Fibroblast of lung (primary cell): ENCODE measurements around the gene MAST3. TPM values are rescaled to one million over a fixed set of nuclear protein-coding genes. Genes with fewer than 3 reads are reported as not detected.

Source experiments
- DNase-seq, 2 donors: peaks; one replicate each; pipeline versions ENCODE4 v3.0.0 to v3.0.0-alpha.2; 2010; ENCODE audit warnings: low read depth in 2 of 2
- H2AFZ ChIP-seq: 2 replicates; pipeline ENCODE4 v1.5.1; 2012; ENCODE audit warnings: low read length, control low read depth, inconsistent platforms
- H3K27ac ChIP-seq: 2 replicates; pipeline ENCODE4 v1.5.1; 2011; ENCODE audit warnings: low read length, control low read depth; ENCODE audit not compliant: insufficient read depth
- H3K27me3 ChIP-seq: 2 replicates; pipeline ENCODE4 v1.5.1; 2011; ENCODE audit warnings: mild to moderate bottlenecking, low read length; ENCODE audit not compliant: control insufficient read depth, insufficient read depth
- H3K36me3 ChIP-seq: 2 replicates; pipeline ENCODE4 v1.5.1; 2011; ENCODE audit warnings: low read length; ENCODE audit not compliant: control insufficient read depth, insufficient read depth
- H3K4me1 ChIP-seq: 2 replicates; pipeline ENCODE4 v1.5.1; 2011; ENCODE audit warnings: low read length; ENCODE audit not compliant: control insufficient read depth, insufficient read depth; ENCODE audit errors: extremely low read depth
- H3K4me2 ChIP-seq: 2 replicates; pipeline ENCODE4 v1.5.1; 2011; ENCODE audit warnings: low read length, control low read depth; ENCODE audit not compliant: insufficient read depth; ENCODE audit errors: extremely low read depth
- H3K4me3 ChIP-seq, 4 experiments: fragments of 200-600 bp in 1 of 4; sonication (generic) in 1 of 4; replicated peaks in 1 of 4; 2 replicates each; pipeline ENCODE4 v1.5.1; 2011 to 2016; ENCODE audit warnings: low read length in 4 of 4, low read depth in 3 of 4, mild to moderate bottlenecking in 3 of 4, control low read depth in 2 of 4, inconsistent platforms in 1 of 4, mixed read lengths in 1 of 4; ENCODE audit not compliant: insufficient read depth in 1 of 4; ENCODE audit errors: control extremely low read depth in 1 of 4
- H3K79me2 ChIP-seq: 2 replicates; pipeline ENCODE4 v1.5.1; 2012; ENCODE audit warnings: mild to moderate bottlenecking, low read length, inconsistent platforms; ENCODE audit not compliant: control insufficient read depth, insufficient read depth
- H3K9ac ChIP-seq: 2 replicates; pipeline ENCODE4 v1.5.1; 2011; ENCODE audit warnings: mild to moderate bottlenecking, low read length, control low read depth; ENCODE audit not compliant: insufficient read depth
- H3K9me3 ChIP-seq: 2 replicates; pipeline ENCODE4 v1.5.1; 2012; ENCODE audit warnings: low read depth, low read length; ENCODE audit not compliant: control insufficient read depth, insufficient read depth
- H4K20me1 ChIP-seq: 2 replicates; pipeline ENCODE4 v1.5.1; 2011; ENCODE audit warnings: low read length; ENCODE audit not compliant: control insufficient read depth, insufficient read depth; ENCODE audit errors: extremely low read depth
- EZH2 ChIP-seq: IDR thresholded peaks from 2 replicates; pipeline ENCODE4 v1.5.1; 2012; ENCODE audit warnings: low read length, control low read depth, mild to moderate bottlenecking; ENCODE audit errors: missing control alignments
- polyA plus RNA-seq, 2 donors: library from polyadenylated mRNA; depleted of rRNA in 1 of 2; stranded (reverse) in 1 of 2; unstranded in 1 of 2; fragments of >200 nt; gene quantifications; 2 replicates each; pipeline ENCODE4 v1.2.1, GENCODE V29; 2011 to 2012; ENCODE audit warnings: missing spikeins in 1 of 2
- total RNA-seq: library from RNA; depleted of rRNA; stranded (reverse); fragments of >200 nt; gene quantifications from 2 replicates; pipeline ENCODE4 v1.2.1, GENCODE V29; 2014
- TF ChIP-seq, protein P1 (sequence below), 2 donors: IDR thresholded peaks in 1 of 2; conservative IDR thresholded peaks in 1 of 2; 1 replicate in 1 of 2; 2 replicates in 1 of 2; pipeline ENCODE4 v1.5.1; 2011 to 2012; ENCODE audit warnings: low read length in 2 of 2, control low read depth in 1 of 2, inconsistent platforms in 1 of 2, low read depth in 1 of 2, mild to moderate bottlenecking in 1 of 2

MAST3 gene
- total and polyA plus RNA-seq, 2 donors (not counting 1 experiment from before 2014, with no cell fraction given): 2.0 to 4.1 TPM

GRCh38 chr19:18053576-18054219 lies 43.9 kb upstream of the MAST3 start:
- Histone ChIP-seq H3K36me3 (no peaks in the 10 kb centered on the region), H4K20me1 (no peaks in the 10 kb centered on the region)

GRCh38 chr19:18055967-18056366 lies 41.6 kb upstream of the MAST3 start:
- H3K79me2 ChIP-seq: no peaks in the 10 kb centered on the region
- peaks cover 3% of the 10 kb centered on the region for H3K4me1 ChIP-seq
- no peaks in the 10 kb centered on the region for H3K27me3 ChIP-seq
- H3K4me3 ChIP-seq: no peak overlapping the region
- no peaks in the 10 kb centered on the region for H3K36me3 ChIP-seq
- no peak overlapping the region for H2AFZ ChIP-seq
- H3K27ac ChIP-seq: no peak overlapping the region
- H3K9ac ChIP-seq: no peak overlapping the region
- no peaks in the 10 kb centered on the region for H3K9me3 ChIP-seq
- no peak for TF ChIP-seq EZH2
- TF ChIP-seq, protein P1, sequence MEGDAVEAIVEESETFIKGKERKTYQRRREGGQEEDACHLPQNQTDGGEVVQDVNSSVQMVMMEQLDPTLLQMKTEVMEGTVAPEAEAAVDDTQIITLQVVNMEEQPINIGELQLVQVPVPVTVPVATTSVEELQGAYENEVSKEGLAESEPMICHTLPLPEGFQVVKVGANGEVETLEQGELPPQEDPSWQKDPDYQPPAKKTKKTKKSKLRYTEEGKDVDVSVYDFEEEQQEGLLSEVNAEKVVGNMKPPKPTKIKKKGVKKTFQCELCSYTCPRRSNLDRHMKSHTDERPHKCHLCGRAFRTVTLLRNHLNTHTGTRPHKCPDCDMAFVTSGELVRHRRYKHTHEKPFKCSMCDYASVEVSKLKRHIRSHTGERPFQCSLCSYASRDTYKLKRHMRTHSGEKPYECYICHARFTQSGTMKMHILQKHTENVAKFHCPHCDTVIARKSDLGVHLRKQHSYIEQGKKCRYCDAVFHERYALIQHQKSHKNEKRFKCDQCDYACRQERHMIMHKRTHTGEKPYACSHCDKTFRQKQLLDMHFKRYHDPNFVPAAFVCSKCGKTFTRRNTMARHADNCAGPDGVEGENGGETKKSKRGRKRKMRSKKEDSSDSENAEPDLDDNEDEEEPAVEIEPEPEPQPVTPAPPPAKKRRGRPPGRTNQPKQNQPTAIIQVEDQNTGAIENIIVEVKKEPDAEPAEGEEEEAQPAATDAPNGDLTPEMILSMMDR (conservative IDR thresholded peaks at IDR 0.05 in 1 of 2, IDR thresholded peaks at IDR 0.05 in 1 of 2; ENCODE audit: low read depth in 1 of 2, low read length in 2 of 2): no peak
- H3K4me2 ChIP-seq: no peak overlapping the region
- no peak for DNase-seq
- no peaks in the 10 kb centered on the region for H4K20me1 ChIP-seq

More at GRCh38 chr19:18053576-18054219, 43.9 kb upstream of the MAST3 start:
- peaks cover 3% of the 10 kb centered on the region for H3K4me1 ChIP-seq
- TF ChIP-seq EZH2: no peak
- TF ChIP-seq, protein P1 (conservative IDR thresholded peaks at IDR 0.05 in 1 of 2, IDR thresholded peaks at IDR 0.05 in 1 of 2; ENCODE audit: low read depth in 1 of 2, low read length in 2 of 2): no peak
- no peak overlapping the region for H3K4me2 ChIP-seq
- H2AFZ ChIP-seq: no peak overlapping the region
- no peak overlapping the region for H3K4me3 ChIP-seq
- no peaks in the 10 kb centered on the region for H3K79me2 ChIP-seq
- no peaks in the 10 kb centered on the region for H3K9me3 ChIP-seq
- H3K9ac ChIP-seq: no peak overlapping the region
- no peaks in the 10 kb centered on the region for H3K27me3 ChIP-seq
- no peak overlapping the region for H3K27ac ChIP-seq
- peak; percentile 49 to 53 for DNase-seq

- Histone ChIP-seq H3K27ac (no peak overlapping the region), H3K36me3 (no peaks in the 10 kb centered on the region), H3K9me3 (no peaks in the 10 kb centered on the region), H3K4me2 (no peak overlapping the region), H3K9ac (no peak overlapping the region), H3K79me2 (no peaks in the 10 kb centered on the region), H3K4me3 (no peak overlapping the region), H3K27me3 (no peaks in the 10 kb centered on the region), H4K20me1 (no peaks in the 10 kb centered on the region), H3K4me1 (peaks cover 3% of the 10 kb centered on the region), H2AFZ (no peak overlapping the region)
- DNase-seq: peak in 1 of 2 donors; percentile 28
- no peak for TF ChIP-seq EZH2
- TF ChIP-seq, protein P1 (conservative IDR thresholded peaks at IDR 0.05 in 1 of 2, IDR thresholded peaks at IDR 0.05 in 1 of 2; ENCODE audit: low read depth in 1 of 2, low read length in 2 of 2): no peak
Observed at GRCh38 chr19:18057557-18057956, 40.0 kb upstream of the MAST3 start.
